HG02623 (cell line): Measurements from ENCODE around the gene CYP1B1.

ENCODE experiments used
- ATAC-seq: cut with Tn5 transposase; IDR thresholded peaks from one replicate; pipeline ENCODE4 v1.9.1; 2021; ENCODE audit warnings: moderate library complexity; ENCODE audit not compliant: unreplicated experiment

Gene CYP1B1

GRCh38 chr2:38076710-38077430, 919 bp upstream of the CYP1B1 start:
- ATAC-seq = peak; percentile 44

- ATAC-seq = peak; percentile 33
Measured at GRCh38 chr2:38076152-38076709, 280 bp upstream of the CYP1B1 start.

- ATAC-seq = no peak
Measured at GRCh38 chr2:38074764-38075506, 1.0 kb downstream of the CYP1B1 start.

- ATAC-seq = no peak
Measured at GRCh38 chr2:38074058-38074763, 1.7 kb downstream of the CYP1B1 start.

- no peak for ATAC-seq
Measured at GRCh38 chr2:38073211-38074057, 2.5 kb downstream of the CYP1B1 start.

GRCh38 chr2:38070438-38070837, 5.5 kb downstream of the CYP1B1 start:
- no peak for ATAC-seq

GRCh38 chr2:38068234-38068633, 7.7 kb downstream of the CYP1B1 start:
- no peak for ATAC-seq

GRCh38 chr2:38066421-38067115, 9.4 kb downstream of the CYP1B1 start:
- ATAC-seq = no peak

GRCh38 chr2:38065502-38066135, 10.3 kb downstream of the CYP1B1 start:
- ATAC-seq = no peak

- ATAC-seq = no peak
Measured at GRCh38 chr2:38064801-38065501, 11.0 kb downstream of the CYP1B1 start.

- ATAC-seq = no peak
Measured at GRCh38 chr2:38060236-38061018, 15.5 kb downstream of the CYP1B1 start.

GRCh38 chr2:38057651-38058410, 18.1 kb downstream of the CYP1B1 start:
- ATAC-seq = no peak

GRCh38 chr2:38056216-38056615, 19.7 kb downstream of the CYP1B1 start:
- ATAC-seq = no peak

GRCh38 chr2:38045811-38046210, 30.1 kb downstream of the CYP1B1 start:
- ATAC-seq = no peak

- no peak for ATAC-seq
Measured at GRCh38 chr2:38039121-38039910, 36.6 kb downstream of the CYP1B1 start.

GRCh38 chr2:38038682-38039081, 37.3 kb downstream of the CYP1B1 start:
- no peak for ATAC-seq
